HG03103 (cell line): ENCODE results near the gene LTBR.
"Not testable (repeated sequence)": the region's sequence is repeated elsewhere in the genome, so short reads cannot be mapped to it uniquely, and the experiment has no call there.

ENCODE experiments used
- ATAC-seq: cut with Tn5 transposase; IDR thresholded peaks from one replicate; pipeline ENCODE4 v1.9.1; 2021; ENCODE audit warnings: low read depth; ENCODE audit not compliant: unreplicated experiment

LTBR gene

DNA sequence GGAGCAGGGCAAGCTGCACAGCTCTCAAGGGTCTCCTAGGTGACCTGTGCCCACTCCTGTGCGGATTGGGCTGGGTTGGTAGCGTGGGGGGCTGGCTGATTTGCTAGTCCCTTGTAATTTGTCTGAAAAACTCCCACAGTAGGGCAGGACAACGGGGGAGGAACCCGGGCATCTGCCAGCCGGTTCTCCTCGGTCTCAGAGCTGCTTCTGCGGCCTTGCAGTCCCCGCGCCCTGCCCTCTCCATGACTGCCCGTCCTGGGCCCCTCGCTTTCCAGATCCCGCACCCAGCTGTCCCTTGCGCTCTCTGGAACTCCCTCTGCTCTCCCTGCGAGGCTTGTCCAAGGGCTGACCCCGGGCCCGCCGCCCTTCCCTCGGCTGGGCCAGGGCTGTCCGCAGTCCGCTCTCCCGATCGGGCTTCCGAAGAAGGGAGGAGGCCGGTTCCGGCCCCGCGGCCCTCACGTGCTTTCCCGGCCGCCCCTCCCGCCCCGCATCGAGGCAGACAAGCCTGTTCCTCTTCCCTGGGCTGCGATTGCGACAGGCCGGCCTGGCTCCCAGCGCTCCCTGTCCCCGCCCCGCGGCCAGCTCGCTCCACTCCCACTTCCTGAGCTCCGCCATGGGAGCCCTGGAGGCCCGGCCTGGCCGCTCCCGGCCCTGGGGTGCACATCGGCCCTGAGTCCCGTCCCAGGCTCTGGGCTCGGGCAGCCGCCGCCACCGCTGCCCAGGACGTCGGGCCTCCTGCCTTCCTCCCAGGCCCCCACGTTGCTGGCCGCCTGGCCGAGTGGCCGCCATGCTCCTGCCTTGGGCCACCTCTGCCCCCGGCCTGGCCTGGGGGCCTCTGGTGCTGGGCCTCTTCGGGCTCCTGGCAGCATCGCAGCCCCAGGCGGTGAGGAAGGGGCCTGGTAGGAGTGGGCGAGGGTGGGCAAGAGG lies at the start of gene LTBR:
Gene LTBR, plus strand, starts transcription at position 591 of the 927 bp plus-strand sequence. Its CDS starts 197 bp downstream, at position 788.
- no peak for ATAC-seq

DNA sequence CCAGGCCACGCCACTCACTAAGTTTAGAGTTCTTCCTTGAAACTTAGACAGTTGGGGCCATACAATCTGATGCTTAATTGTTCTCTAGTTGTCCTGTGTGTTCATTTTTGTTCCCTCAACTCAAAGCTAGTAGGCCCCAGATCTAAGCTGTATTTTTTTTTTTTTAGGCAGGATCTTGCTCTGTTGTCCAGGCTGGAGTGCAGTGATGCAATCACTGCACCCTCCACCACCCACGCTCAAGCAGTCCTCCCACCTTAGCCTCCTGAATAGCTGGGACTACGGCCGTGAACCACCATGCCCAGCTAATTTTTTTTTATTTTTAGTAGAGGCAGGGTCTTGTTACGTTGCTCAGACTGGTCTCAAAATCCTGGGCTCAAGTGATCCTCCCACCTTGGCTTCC lies 49.6 kb upstream of the LTBR start:
- ATAC-seq, result no peak

DNA sequence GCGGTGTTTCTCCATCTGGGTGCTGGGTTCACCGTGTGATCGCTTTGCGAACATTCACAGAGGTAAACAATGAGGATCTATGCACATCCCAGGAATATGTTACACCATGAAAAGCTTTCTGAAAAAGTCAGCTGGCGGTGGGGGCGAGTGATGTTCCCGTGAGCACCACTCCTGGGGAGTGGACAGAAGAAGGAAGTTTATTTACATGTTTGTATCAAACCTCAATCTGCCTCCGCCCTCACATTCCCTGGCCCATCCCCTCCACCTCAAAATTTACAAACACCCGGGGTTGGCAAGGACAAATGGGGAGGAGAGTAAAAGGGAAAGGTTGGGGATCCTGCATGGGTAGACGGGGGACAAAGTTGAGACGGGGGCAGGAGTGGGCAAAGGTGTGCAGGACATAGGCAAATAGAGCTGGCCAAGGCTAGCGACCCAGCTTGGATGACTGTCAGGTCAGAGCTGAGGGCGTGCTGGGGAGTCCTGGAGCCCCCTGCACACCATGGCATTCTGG lies 49.0 kb upstream of the LTBR start:
- no peak for ATAC-seq

DNA sequence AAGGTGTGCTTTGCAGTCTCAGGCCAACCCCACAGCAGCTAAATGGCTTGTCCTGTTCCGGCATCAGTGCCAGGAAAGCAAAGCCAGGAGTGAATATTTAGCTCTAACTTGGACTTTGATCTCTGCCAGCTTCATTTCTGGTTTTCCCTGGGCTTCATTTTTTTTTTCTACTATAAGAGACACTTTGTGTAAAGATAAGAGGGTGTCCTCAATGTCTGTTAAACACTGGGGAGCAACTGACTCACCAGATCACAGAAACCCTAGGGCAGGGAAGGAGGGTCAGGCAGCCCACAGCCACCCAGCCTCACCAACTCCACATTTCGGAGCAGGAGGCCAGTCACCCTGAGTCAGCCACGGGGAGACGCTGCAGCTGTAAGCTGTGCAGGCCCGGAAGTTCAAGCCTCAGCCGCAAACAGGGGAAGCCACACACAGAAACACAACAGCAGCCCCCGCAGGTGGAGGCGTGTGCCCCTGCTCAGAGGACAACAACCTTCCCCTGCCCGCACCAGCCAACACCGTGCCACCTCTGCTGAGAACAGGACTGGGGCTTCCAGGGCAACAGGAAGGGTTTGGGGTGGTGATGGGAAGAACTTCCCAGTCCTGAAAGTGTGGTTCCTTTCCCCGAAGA lies 48.4 kb upstream of the LTBR start:
- peak; percentile 66 for ATAC-seq

DNA sequence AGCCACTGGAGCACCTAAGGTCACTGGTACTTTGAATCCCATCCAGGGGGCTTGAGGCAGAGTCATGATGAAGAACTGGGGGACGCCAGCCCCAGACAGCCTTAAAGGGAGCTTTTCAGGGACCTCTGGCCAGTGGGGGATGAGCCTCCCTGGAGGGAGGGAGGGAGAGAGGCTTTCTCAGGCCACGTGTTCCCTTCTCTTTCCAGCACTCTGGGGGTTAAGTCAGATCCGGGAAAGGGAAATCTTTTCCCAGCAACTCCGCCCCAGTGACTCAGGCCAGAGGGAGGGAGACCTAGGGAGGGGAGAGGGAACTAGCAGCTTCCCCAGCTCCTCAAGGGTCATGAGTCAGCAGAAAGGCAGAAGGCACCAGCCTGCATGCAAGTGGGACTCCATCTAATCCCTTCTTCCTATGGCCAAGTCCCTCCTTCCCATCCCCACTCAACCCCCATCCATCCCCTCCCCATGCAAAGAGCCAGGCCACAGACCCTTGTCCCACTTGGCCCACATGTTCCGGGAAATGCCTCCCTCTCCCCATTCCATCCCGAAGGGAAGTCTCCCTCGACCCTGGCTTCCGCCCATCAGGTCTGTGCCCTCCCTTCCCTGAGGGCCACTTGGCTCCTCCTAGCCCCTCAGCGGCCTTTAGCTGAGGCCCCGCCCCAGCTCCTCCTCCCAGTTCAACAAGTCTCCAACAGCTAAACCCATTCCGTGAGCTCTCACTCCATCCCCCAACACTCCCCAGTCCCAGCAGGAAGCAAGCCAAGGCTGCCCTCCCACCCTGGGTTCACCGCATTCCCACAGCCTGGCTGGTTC lies 47.7 kb upstream of the LTBR start:
- no peak for ATAC-seq

DNA sequence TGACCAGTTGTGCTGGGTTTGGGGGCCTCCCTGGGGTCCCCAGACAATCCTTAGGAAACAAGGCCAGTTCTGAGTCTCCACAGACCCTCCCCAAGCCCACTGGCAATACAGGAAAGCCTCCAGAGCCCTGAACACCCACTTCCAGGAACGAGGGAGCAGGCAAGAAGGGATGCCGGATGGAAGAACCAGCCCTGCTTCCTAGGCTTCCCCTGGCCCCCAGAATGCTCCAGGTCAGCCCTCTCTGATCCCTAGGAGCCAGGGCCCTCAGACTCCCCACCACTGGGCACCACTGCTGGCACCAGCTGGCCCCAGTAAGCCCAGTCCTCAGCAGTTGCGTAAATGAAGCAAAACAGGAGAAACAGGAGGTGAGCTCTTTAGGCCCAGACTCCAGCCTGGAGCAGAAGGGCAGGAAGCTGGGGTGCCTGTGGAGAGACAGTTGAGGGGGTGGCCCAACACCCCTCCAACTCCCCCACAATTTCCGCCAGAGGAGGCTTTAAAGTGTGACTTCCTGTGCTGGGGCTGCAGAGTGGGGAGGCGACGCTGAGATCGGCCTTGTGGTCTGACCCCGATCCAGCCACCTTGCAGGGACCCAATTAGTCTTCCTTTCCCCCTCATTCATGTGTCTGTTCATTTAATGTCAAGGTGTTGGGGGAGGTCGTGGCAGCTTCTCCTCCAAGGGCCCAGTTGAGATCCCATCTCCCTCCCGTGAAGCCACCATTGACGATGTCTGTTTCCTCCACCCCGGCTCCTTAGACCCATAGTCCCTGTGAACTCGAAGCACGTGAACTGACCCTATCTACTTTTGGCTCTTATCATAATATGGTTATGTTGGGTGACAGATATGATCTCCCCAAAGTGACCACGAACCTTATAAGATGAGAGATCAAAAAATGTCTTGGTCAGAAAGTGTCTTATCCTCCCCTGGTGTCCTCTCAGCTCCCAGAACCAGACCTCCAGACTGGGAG lies 46.8 kb upstream of the LTBR start:
- ATAC-seq, result no peak

DNA sequence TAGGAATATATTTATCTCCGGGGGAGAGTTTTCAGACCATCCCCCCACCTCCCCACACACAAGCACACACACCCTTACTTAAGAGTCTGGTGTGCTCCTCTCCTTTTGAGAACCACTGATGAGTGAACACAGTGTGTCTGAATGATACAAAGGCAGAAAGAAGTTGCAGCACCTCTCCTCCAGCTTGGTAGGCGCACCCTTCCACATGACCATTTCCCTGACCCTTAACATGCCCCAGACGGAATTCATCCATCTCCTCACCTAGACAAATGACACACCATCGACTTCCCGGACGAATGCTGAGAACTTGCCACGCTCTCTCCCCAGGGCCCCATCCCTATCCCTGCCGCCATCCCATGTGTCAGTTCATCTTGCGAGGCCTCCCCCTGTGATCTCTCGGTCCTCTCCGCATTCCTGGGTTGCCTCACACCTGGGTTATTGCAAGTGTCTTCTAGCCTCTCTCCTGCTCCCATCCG lies 46.0 kb upstream of the LTBR start:
- ATAC-seq, result no peak

DNA sequence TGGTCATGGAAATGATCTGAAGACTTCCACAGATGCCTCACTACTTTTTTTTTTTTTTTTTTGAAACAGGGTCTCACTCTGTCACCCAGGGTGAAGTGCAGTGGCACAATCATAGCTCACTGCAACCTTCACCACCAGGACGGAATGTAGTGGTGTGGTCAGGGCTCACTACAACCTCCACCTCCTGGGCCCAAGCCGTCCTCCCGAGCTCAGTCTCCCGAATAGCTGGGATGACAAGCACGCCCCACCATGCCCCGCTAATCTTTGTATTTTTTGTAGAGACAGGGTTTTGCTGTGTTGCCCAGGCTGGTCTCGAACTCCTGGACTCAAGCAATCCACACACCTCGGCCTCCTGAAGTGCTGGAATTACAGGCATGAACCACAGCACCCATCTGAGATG lies 45.4 kb upstream of the LTBR start:
- ATAC-seq, result not testable (repeated sequence)

DNA sequence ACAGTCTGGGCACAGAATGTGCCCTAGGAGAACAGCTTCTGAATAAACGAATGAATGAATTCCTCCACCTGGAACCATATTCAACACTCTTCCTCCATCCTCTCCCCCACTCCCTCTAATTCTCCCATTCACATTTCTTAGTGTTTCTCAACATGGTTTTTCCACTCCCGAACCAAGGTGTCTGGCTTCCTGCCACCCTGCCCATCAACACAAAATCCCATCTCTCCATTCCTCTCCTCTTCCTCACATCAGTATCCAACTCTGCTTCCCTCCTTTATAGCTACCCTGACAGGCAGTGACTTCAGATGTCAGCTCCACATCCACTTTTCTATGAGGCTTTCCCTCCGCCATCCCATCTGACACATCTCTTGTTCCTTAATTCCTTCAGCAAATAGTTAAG lies 45.0 kb upstream of the LTBR start:
- ATAC-seq, result no peak

DNA sequence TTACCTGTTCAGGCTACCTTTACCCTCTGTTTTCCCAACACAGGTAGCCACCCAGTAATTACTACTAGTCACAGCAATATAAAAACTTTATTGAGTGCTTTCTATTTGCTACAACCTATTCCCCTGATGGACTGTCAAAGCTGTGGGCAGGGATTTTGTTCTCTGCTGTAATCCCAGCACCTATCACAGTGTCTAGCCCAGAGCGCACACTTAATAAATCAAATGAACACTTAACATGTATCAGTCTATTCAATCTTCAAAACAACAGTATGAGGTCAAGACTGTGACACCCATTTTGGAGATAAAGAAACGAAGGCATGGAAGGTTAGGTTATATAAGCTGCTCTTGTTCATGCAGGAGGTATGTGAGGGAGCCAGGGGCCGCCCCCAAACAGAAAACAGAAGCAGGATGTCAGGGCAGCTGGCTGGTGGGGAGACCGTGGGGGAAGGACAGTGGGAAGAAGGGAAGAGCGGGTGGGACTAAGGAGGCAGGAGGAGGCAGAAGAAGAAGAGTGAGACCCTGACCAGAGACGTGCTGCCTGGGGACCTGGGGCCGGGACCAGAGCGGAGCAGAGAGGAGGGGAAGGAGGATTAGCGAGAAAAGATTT lies 43.8 kb upstream of the LTBR start:
- ATAC-seq, result no peak

DNA sequence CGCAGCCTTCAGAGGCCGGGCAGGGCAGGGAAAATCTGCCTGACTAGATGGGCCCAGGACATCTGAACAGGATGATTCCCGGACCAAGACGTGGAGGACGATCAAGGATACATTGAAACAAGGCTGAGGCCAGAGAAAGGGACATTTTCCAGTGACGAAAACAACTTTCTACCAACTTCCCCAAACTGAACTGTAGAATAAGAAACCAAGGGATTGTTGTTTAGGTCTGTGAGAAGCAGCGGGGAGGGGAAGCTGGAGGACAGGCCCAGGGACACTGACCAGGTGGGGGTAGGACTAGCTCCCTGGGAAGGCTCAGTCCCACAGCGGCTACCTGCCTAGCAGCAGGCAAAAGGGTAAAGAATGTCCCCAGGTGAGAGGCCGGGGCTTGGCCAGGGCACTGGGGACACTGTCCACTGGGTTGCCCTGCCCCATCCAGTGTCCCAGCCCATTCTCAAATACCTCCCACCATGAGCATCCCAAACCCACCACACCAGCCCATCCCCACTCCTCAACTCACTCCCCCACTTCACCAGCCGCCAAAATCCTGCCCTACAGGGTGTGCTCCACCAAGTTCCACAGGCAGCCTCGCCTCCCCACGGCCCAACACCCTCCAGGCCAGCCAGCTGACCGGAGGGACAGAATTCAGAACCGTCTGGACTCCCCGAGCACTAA lies 43.1 kb upstream of the LTBR start:
- ATAC-seq, result no peak

DNA sequence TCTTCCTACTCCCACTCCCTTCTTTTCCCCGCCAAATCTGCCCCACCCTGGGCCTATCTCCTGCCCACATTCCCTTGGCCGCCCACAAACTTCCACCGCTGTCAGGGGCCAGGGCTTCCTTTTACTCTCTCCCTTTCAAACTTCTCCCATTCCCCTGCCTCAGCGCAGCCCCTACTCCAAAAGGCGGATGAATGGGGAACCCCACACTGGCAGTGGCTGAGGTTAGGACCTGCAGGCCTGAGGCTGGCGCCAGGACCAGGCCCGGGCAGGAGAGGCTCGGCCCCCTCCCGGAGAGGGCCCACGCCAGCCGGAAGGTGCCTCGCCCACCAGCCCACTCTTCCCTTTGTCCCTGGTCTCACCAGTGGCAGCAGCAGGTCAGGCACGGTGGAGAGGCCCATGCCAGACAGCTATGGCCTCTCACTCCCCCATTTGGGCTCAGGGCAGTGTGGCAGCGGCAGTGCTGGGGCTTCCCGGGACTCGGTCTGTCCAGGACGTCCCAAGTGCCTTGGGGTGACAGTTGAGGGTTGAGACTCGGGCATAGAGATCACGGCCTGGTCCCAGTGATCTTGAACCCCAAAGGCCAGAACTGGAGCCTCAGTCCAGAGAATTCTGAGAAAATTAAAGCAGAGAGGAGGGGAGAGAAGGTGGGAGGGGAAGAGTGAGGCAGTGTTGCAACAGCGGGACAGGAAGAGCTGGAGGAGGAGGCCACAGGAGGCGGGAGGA lies 42.4 kb upstream of the LTBR start, which contains the start of gene TNFRSF1A:
Gene TNFRSF1A, minus strand, starts transcription at position 660 of the 723 bp plus-strand sequence. Its CDS starts 262 bp downstream, at position 398.
- ATAC-seq, result no peak

DNA sequence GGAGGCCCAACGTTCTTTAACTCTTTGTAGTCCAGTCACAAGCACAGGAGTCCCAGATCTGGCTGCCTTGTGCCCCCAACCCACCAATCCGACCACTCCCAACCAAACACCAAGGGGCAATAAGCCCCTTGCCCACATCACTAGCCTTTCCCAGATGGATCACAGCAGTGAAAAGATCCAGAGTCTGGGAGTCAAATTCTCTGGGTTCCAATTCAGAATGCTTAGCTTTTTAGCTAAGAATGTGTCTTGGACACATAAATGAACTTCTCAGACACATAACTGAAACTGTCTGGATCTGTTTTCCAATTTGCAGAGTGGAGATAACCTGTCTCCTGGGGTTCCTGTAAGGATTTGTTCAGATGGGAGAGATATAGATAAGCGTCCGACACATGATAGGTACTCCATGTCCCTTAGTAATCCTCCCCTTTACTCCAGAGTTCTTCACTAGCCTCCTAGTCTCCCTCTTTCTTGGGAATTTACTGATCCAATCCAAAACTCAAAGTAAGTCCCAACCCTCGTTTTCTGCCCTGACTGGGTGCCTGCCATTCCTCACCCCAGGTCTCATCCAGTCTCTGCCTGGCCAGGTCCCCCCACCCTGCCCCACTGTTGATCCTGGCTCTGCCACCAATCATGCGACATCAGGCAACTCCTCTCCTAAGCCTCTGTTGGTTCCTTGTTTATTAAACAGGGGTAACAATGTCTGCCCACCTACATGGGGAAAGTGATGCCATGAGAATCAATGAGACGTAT lies 41.6 kb upstream of the LTBR start:
- no peak for ATAC-seq

DNA sequence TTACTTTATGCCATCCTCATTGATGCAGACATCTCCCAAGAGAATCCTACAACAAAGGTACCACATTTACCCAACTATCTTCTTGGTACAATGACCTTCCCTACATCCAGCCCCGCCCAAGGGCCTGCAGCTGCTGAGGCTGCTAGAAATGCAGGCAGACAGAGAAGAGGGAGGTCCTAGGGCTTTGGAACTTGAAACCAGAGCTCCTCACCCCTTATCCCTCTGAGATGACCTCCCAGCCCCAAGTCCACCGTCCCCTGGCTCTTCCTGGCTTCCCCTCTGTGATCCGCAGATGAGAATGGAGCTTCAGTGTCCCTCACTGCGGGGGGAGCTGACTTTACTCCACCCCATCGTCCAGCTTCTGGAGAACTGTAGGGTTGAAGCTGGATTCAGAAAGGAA lies 40.4 kb upstream of the LTBR start:
- ATAC-seq, result no peak

DNA sequence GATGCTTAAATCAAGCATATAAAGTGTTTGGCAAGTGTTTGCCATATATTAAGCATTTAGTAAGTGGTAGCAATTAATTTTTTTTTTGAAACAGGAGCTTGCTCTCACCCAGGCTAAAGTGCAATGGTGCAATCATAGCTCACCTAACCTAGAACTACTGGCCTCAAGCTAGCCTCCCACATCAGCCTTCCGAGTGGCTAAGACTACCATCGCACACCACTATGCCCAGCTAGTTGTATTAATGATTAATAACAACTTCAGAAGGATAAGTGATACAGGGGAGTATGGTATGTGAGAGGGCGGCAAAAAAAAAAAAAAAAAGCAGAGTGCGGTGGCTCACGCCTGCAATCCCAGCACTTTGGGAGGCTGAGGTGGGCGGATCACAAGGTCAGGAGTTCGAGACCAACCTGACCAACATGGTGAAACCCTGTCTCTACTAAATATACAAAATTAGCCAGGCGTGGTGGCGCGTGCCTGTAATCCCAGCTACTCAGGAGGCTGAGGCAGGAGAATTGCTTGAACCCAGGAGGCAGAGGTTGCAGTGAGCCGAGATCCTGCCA lies 39.8 kb upstream of the LTBR start:
- ATAC-seq, result not testable (repeated sequence)

DNA sequence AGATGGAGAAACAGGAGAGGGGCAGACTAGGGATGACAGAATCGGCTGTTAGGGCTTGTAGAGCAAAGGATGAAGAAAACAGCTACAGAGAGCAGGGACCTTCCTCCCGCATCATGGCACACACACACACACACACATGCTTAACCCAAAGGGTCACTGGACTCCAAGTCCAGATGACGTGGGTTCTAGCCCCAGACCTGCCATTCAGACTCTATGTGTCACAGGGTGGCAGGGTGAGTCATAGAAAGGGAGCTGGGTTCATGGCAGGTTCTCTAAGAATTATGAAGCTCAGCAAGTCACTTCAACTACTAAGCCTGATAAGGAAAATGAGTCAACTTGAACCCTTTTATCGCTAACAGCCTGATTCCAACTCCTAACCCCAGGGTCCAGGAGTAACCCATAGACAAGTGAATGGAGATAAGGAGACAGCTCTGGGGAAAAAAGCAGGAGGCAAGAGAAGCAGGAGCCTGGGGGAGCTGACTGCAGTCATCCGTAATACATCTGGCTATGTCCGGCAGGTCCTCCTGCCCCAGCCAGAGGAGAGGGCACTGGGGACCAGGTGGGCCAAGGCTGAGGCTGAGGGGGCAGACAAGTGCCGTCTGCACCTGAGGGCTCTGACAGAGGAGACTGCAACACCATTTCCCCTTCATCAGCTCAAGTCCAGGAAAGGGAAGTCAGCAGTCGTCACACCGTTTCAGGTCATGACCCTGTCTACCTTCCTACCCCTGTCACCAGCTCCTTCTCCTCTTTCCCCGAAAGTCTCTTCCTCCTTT lies 38.5 kb upstream of the LTBR start:
- no peak for ATAC-seq
